NCI-H2196 treated with DMSO at 0.1 percent for 48 hours (cell line): Measurements from ENCODE around the gene FMC1.
"Not testable (repeated sequence)": the region's sequence is repeated elsewhere in the genome, so short reads cannot be mapped to it uniquely, and the experiment has no call there.

Experiments used
- DNase-seq: peaks from one replicate; lab custom pipeline; 2025; ENCODE audit not compliant: unreplicated experiment; lab: John Stamatoyannopoulos, UW

Gene FMC1

GRCh38 chr7:139340037-139340807 lies 915 bp upstream of the FMC1 start:
- peak; percentile 97 for DNase-seq

- DNase-seq = no peak
These were observed 404 bp upstream of the FMC1 start for GRCh38 chr7:139340808-139341057.

GRCh38 chr7:139341776-139342226 lies 664 bp downstream of the FMC1 start:
- DNase-seq = peak; percentile 80

- no peak for DNase-seq
These were observed 3.9 kb downstream of the FMC1 start for GRCh38 chr7:139345042-139345441.

- DNase-seq = no peak
These were observed 9.9 kb downstream of the FMC1 start for GRCh38 chr7:139351027-139351426.

GRCh38 chr7:139354729-139355128 lies 13.6 kb downstream of the FMC1 start:
- no peak for DNase-seq

- DNase-seq = no peak
These were observed 14.2 kb downstream of the FMC1 start for GRCh38 chr7:139355320-139355719.

- not testable (repeated sequence) for DNase-seq
These were observed 16.8 kb downstream of the FMC1 start for GRCh38 chr7:139357729-139358506.

GRCh38 chr7:139358541-139359365 lies 17.6 kb downstream of the FMC1 start:
- DNase-seq = no peak

GRCh38 chr7:139359366-139360209 lies 18.5 kb downstream of the FMC1 start, which contains the start of gene LUC7L2:
Gene LUC7L2 (plus strand): TSS chr7:139359894. CDS start chr7:139360262, 368 bp downstream.
- peak; percentile 97 for DNase-seq

- peak; percentile 89 for DNase-seq
These were observed 19.2 kb downstream of the FMC1 start for GRCh38 chr7:139360210-139360947.

- DNase-seq = no peak
These were observed 19.8 kb downstream of the FMC1 start for GRCh38 chr7:139360948-139361307.

GRCh38 chr7:139361523-139361922 lies 20.4 kb downstream of the FMC1 start:
- no peak for DNase-seq

- no peak for DNase-seq
These were observed 21.2 kb downstream of the FMC1 start for GRCh38 chr7:139362302-139362701.

- no peak for DNase-seq
These were observed 21.8 kb downstream of the FMC1 start for GRCh38 chr7:139362981-139363380.

- DNase-seq = no peak
These were observed 24.2 kb downstream of the FMC1 start for GRCh38 chr7:139365336-139365735.

- no peak for DNase-seq
These were observed 25.3 kb downstream of the FMC1 start for GRCh38 chr7:139366400-139366799.

GRCh38 chr7:139367438-139368155 lies 26.5 kb downstream of the FMC1 start:
- no peak for DNase-seq

- no peak for DNase-seq
These were observed 29.3 kb downstream of the FMC1 start for GRCh38 chr7:139370301-139370942.
